ENCODE results near the gene PTPRE.

The PTPRE gene

DNA sequence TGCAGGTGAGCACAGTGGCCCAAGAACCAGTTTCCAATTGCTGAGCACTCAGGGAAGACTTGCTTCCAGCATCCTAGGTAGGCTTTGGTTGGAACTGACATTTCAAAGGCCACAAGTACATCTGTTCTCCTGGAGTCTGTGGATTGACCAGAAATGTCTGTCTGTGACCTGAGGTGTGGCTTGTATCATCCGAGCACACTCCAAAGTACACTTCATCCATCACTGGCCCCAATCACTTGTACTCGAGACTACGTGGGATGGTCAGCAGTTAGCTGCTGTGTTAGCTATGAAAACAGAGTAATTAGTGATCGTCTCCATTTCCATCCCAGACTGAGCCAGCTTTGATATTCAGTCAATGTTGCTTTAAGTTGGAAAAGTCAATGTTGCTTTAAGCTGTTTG lies 174.3 kb downstream of the PTPRE start:
- WGBS, 2 experiments, result 88 to 97% methylated on average over 4 of the region's 4 CpGs
- Histone ChIP-seq H3K27ac (ENCODE audit: insufficient read depth, low read depth, low read length, poor library complexity, severe bottlenecking) (no peak overlapping the region), H3K4me3 (ENCODE audit: insufficient read depth, low read depth, low read length) (no peak overlapping the region), H3K27me3 (ENCODE audit: control insufficient read depth, insufficient read depth, low read length, poor library complexity, severe bottlenecking) (no peaks in the 10 kb centered on the region), H3K9me3 (ENCODE audit: control insufficient read depth, low read length) (no peaks in the 10 kb centered on the region), H3K4me1 (ENCODE audit: control insufficient read depth, insufficient read depth, low read length) (no peaks in the 10 kb centered on the region), H3K36me3 (ENCODE audit: control insufficient read depth, insufficient read depth, low read length) (no peaks in the 10 kb centered on the region)

DNA sequence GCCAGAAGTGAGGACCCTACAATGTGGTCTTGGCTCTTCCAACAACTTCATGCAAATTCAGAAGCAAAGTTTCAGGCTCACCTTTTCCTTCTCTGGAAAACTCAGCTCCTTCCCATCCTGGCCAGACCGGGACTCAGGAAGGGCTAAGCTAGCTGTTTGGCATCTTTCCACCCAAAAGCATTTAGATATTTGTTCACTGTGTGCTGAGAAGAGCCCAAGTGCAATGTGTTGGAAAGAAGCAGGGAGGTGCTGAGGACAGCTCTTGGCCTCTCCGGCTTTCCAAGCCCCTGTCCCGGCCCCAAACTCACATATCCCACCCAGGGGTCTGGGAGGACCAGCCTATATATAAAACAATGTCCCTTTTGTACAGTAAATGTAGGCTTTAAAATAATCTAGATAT lies 174.8 kb downstream of the PTPRE start:
- Histone ChIP-seq H3K4me3 (ENCODE audit: insufficient read depth, low read depth, low read length) (no peak overlapping the region), H3K4me1 (ENCODE audit: control insufficient read depth, insufficient read depth, low read length) (no peaks in the 10 kb centered on the region), H3K9me3 (ENCODE audit: control insufficient read depth, low read length) (no peaks in the 10 kb centered on the region), H3K27ac (ENCODE audit: insufficient read depth, low read depth, low read length, poor library complexity, severe bottlenecking) (no peak overlapping the region), H3K27me3 (ENCODE audit: control insufficient read depth, insufficient read depth, low read length, poor library complexity, severe bottlenecking) (no peaks in the 10 kb centered on the region), H3K36me3 (ENCODE audit: control insufficient read depth, insufficient read depth, low read length) (no peaks in the 10 kb centered on the region)
- WGBS, 2 experiments, result 92 to 96% methylated on average over 2 to 3 of the region's 3 CpGs

DNA sequence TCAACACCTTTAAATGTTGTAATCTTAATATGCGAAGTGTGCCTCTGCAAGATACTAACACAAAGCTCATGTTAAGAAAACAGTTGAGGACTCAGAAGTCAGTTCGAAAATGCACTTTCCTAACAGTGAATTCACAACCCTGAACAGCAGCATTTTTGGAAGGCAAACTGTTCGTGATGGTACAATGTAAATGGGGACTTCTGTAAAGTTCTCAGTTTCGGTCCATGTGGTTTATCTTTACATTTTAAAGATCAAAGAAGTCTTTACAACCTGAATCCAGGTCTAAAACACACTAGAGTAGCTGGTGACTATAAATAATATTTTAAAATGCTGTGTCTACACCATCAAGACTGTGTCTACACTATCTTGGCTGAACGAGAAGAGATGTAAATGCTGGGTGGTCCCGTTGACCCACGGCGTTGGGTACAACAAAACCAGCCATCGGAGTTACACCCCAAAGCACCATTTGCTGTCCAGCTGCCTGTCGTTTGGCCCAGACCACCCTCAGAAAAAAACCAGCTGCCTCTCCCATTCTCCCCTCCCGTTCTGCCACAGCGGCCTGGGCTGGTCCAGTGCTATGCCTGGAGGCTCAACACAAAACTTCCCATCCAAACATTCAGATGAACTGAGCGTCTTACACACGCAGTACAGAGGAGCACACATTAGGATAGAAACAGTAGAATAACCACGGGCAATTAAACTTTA lies 176.4 kb downstream of the PTPRE start:
- no peaks in the 10 kb centered on the region for H3K36me3 ChIP-seq (ENCODE audit: control insufficient read depth, insufficient read depth, low read length)
- no peak overlapping the region for H3K27ac ChIP-seq (ENCODE audit: insufficient read depth, low read depth, low read length, poor library complexity, severe bottlenecking)
- WGBS, 2 experiments, result 88 to 89% methylated on average over 13 to 15 of the region's 15 CpGs
- H3K4me1 ChIP-seq (ENCODE audit: control insufficient read depth, insufficient read depth, low read length), result no peaks in the 10 kb centered on the region
- H3K9me3 ChIP-seq (ENCODE audit: control insufficient read depth, low read length), result no peaks in the 10 kb centered on the region
- no peak overlapping the region for H3K4me3 ChIP-seq (ENCODE audit: insufficient read depth, low read depth, low read length)
- no peaks in the 10 kb centered on the region for H3K27me3 ChIP-seq (ENCODE audit: control insufficient read depth, insufficient read depth, low read length, poor library complexity, severe bottlenecking)

DNA sequence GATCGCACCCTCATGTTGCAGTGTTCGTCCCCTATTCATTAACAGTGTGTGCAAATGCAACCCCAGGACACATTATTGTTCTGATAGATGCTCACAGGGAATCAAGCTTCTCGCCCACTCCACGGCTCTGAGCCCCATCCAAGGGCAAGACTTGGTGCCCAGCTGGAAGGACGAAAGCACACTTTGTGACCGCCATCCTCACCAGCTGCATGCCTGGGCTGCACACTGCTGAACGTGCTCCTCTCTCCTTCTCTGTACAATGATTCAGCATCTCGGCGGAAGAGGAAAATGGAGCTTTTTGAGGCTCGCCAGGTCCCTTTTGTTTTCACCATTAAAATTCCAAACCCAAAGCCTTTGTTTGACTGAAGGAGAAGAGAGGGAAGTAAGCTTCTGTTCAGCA lies 177.5 kb downstream of the PTPRE start:
- no peaks in the 10 kb centered on the region for H3K9me3 ChIP-seq (ENCODE audit: control insufficient read depth, low read length)
- H3K27ac ChIP-seq (ENCODE audit: insufficient read depth, low read depth, low read length, poor library complexity, severe bottlenecking), result no peak overlapping the region
- H3K4me3 ChIP-seq (ENCODE audit: insufficient read depth, low read depth, low read length), result no peak overlapping the region
- WGBS, 2 experiments, result 90 to 91% methylated on average over 9 to 10 of the region's 10 CpGs
- no peaks in the 10 kb centered on the region for H3K27me3 ChIP-seq (ENCODE audit: control insufficient read depth, insufficient read depth, low read length, poor library complexity, severe bottlenecking)
- no peaks in the 10 kb centered on the region for H3K4me1 ChIP-seq (ENCODE audit: control insufficient read depth, insufficient read depth, low read length)
- no peaks in the 10 kb centered on the region for H3K36me3 ChIP-seq (ENCODE audit: control insufficient read depth, insufficient read depth, low read length)

DNA sequence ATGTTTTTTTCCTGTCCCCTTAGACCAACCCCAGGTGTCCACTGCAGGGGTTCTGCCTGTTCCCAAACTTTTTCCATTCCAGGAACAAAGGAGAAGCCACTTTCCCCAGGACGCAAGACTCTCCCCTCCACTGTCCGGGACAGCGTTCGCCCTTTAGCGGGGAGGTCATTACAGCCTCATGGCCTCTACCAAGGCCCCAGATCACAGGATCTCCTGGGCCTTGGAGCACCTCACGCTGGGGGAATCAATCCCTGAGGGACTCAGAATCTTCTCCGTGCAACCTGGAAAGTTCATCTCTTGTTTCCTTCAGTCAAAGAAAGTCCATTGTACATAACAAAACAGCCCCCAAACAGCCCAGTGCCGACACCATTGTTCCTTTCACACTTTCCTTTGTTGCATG lies 178.1 kb downstream of the PTPRE start:
- Histone ChIP-seq H3K4me3 (ENCODE audit: insufficient read depth, low read depth, low read length) (no peak overlapping the region), H3K27ac (ENCODE audit: insufficient read depth, low read depth, low read length, poor library complexity, severe bottlenecking) (no peak overlapping the region), H3K27me3 (ENCODE audit: control insufficient read depth, insufficient read depth, low read length, poor library complexity, severe bottlenecking) (no peaks in the 10 kb centered on the region), H3K36me3 (ENCODE audit: control insufficient read depth, insufficient read depth, low read length) (no peaks in the 10 kb centered on the region), H3K9me3 (ENCODE audit: control insufficient read depth, low read length) (no peaks in the 10 kb centered on the region), H3K4me1 (ENCODE audit: control insufficient read depth, insufficient read depth, low read length) (no peaks in the 10 kb centered on the region)
- 82 to 83% methylated on average over 8 of the region's 8 CpGs for WGBS, 2 experiments

DNA sequence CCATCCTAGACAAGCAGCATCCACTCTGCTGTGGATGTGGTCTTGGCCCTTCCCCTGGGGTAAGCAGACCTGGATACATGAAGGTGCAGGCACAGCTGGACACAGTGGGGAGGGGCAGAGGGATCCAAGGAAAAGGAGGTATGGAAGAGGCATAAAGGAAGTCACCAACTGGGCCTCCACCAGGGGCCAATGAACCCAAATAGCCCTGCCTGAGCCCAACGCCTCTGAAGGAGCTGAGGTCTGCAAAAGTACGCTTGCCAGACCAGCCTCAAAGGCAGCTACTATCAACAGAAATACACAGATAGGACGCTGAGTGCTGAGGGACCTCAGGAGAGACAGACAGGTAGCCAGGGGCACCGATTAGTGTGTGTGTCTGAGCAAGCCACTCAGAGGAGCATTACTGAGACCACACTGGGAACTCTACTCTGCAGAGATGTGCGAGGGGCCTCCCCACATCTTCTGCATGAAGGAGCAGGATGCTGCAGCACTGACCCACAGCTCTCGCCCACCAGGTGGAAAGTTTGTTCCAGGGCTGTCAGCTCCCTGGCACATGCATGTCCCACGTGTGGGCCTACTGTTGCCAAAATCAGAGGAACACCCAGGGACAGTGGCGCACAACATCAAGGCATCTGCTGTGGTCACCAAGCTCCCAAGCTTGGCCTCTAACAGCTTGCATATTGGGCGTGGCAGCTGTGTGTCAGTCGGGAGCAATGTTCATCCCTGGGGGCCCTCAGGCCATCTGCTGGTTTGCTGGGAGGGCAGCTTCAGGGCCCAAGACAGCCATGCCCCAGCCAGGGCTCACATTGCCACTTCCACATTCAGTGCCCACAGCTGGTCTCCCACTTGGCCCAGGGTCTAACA lies 179.3 kb downstream of the PTPRE start:
- H3K27ac ChIP-seq (ENCODE audit: insufficient read depth, low read depth, low read length, poor library complexity, severe bottlenecking), result no peak overlapping the region
- H3K36me3 ChIP-seq (ENCODE audit: control insufficient read depth, insufficient read depth, low read length), result no peaks in the 10 kb centered on the region
- no peaks in the 10 kb centered on the region for H3K4me1 ChIP-seq (ENCODE audit: control insufficient read depth, insufficient read depth, low read length)
- WGBS, 2 experiments, result 84 to 87% methylated on average over 10 of the region's 10 CpGs
- no peak overlapping the region for H3K4me3 ChIP-seq (ENCODE audit: insufficient read depth, low read depth, low read length)
- H3K9me3 ChIP-seq (ENCODE audit: control insufficient read depth, low read length), result no peaks in the 10 kb centered on the region
- no peaks in the 10 kb centered on the region for H3K27me3 ChIP-seq (ENCODE audit: control insufficient read depth, insufficient read depth, low read length, poor library complexity, severe bottlenecking)

DNA sequence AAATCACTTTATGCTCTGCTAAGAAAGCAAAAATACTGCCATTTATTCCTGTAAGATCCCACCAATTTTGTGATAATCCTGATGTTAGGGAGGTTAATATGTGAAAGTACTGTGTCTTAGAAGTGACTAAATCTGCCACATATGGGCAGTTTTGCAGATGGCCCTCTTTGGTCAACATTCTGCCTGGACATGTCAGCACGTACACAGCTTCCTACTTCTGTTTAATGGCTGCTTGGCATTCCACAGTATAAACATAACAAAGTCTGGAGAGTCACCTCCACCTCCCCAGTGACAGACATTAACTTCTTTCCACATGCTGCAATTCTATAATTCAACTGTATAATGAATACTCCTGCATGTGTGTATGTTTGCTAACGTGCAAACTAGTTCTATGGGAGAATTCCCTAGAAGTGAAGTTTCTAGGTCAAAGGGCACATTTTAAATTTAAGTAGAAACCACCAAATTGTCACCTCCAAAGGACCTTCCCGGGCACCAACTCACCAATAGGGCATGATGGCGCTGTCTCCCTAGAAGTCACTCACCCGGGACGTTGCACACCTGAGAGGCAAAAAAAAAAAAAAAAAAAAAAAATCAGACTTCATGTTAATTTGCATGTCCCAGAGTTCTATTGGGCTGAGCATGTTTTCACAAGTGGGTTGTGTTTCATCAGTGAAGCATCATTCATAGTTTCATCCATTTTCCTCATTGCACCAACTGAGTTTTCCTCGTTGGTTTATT lies 180.4 kb downstream of the PTPRE start:
- WGBS, 2 experiments, result 92 to 95% methylated on average over 5 to 6 of the region's 7 CpGs
- H3K4me3 ChIP-seq (ENCODE audit: insufficient read depth, low read depth, low read length), result no peak overlapping the region
- no peaks in the 10 kb centered on the region for H3K4me1 ChIP-seq (ENCODE audit: control insufficient read depth, insufficient read depth, low read length)
- no peaks in the 10 kb centered on the region for H3K27me3 ChIP-seq (ENCODE audit: control insufficient read depth, insufficient read depth, low read length, poor library complexity, severe bottlenecking)
- H3K27ac ChIP-seq (ENCODE audit: insufficient read depth, low read depth, low read length, poor library complexity, severe bottlenecking), result no peak overlapping the region
- H3K36me3 ChIP-seq (ENCODE audit: control insufficient read depth, insufficient read depth, low read length), result no peaks in the 10 kb centered on the region
- H3K9me3 ChIP-seq (ENCODE audit: control insufficient read depth, low read length), result no peaks in the 10 kb centered on the region

DNA sequence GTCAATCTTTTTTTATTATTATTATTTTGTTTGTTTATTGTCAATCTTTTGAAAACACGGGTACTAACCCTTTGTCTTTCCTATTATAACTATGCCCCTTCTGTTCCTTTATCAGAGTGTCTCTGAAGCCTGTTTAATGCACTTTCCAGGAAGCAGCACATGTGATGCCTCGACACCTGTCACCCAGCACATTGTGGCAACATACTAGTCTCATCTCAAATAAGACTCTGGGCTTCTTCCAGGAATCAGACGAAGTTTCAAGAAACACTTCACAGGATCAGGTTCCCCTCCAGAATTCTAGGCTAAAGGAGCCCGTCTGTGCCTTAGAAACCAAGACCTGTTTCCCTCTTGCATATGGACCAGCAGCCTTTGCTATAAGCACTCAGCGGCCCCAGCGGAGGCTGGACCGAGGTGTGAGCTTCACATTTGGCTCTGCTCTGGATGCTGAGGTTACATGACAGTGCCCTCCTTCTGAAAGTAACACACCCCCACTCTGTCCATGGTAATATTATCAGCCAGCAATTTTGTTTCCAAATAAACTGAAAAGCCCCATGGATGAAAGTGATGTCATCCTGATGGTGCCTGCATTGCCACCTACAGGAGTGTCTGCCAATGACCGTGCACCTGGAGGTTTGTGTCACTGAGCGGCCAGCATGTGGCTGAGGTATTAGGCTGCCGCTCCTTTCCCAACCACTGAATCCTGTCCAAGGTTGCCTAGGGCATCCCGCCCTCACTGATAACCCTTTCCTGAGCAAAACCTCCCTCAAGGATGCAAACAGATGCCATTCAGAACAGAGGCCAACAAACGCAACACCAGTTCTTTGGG lies 181.2 kb downstream of the PTPRE start:
- WGBS, 2 experiments, result 85 to 86% methylated on average over 12 of the region's 12 CpGs
- Histone ChIP-seq H3K27me3 (ENCODE audit: control insufficient read depth, insufficient read depth, low read length, poor library complexity, severe bottlenecking) (no peaks in the 10 kb centered on the region), H3K36me3 (ENCODE audit: control insufficient read depth, insufficient read depth, low read length) (no peaks in the 10 kb centered on the region), H3K4me3 (ENCODE audit: insufficient read depth, low read depth, low read length) (no peak overlapping the region), H3K4me1 (ENCODE audit: control insufficient read depth, insufficient read depth, low read length) (no peaks in the 10 kb centered on the region), H3K9me3 (ENCODE audit: control insufficient read depth, low read length) (no peaks in the 10 kb centered on the region), H3K27ac (ENCODE audit: insufficient read depth, low read depth, low read length, poor library complexity, severe bottlenecking) (no peak overlapping the region)

DNA sequence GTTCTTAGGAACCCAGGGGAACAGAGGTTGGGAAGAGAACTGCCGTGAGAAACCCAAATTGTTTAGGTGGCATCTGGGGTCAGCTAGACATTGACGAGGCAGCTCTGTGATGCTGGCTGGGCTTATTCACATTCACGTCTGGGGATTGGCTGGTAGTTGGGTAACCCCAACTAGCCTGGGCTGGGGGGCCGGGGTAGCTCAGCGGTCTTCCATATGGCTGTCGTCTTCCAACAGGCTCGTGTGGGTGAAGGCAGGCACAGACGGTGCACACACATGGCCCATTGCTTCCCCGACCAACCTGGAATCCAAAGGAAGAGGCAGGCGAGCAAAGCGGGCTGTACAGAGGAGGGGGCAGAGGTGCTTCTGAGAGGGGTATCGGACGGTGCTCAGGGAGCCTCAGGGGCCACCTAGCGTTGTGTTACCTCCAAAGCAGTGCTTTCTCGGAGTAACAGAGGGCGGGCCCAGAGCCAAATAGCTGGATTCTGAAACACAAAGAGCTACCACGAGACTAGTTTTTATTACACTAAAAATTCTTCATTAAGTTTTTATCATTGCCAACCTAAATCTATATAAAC lies 184.8 kb downstream of the PTPRE start:
- Histone ChIP-seq H3K4me3 (ENCODE audit: insufficient read depth, low read depth, low read length) (no peak overlapping the region), H3K36me3 (ENCODE audit: control insufficient read depth, insufficient read depth, low read length) (no peaks in the 10 kb centered on the region), H3K4me1 (ENCODE audit: control insufficient read depth, insufficient read depth, low read length) (no peaks in the 10 kb centered on the region), H3K27ac (ENCODE audit: insufficient read depth, low read depth, low read length, poor library complexity, severe bottlenecking) (no peak overlapping the region), H3K9me3 (ENCODE audit: control insufficient read depth, low read length) (no peaks in the 10 kb centered on the region), H3K27me3 (ENCODE audit: control insufficient read depth, insufficient read depth, low read length, poor library complexity, severe bottlenecking) (no peaks in the 10 kb centered on the region)
- 81 to 88% methylated on average over 16 to 17 of the region's 17 CpGs for WGBS, 2 experiments

All from ectodermal cell (in vitro differentiated cells).